BJ (cell line): ENCODE data around the gene MYOM1. TPM values are rescaled to one million over a fixed set of nuclear protein-coding genes. Genes with fewer than 3 reads are reported as not detected.
"Not testable (repeated sequence)": the region's sequence is repeated elsewhere in the genome, so short reads cannot be mapped to it uniquely, and the experiment has no call there.

Source experiments
- CTCF ChIA-PET: fragments of 350-600 bp; formaldehyde crosslinking; extraction: SDS; loops from one replicate; lab custom pipeline; 2021; ENCODE audit warnings: antibody characterized with exemption, inconsistent platforms; lab: Yijun Ruan, JAX
- POLR2A ChIA-PET: fragments of 300-600 bp; sonication (Branson Sonifier 250); formaldehyde crosslinking; extraction: SDS; loops from one replicate; lab custom pipeline; 2021; ENCODE audit warnings: antibody characterized with exemption; lab: Charles Lee
- DNase-seq: peaks from one replicate; pipeline ENCODE4 v3.0.0-alpha.2; 2011; ENCODE audit warnings: low read depth
- H3K27me3 ChIP-seq: 2 replicates; pipeline ENCODE4 v1.6.0; 2011; ENCODE audit warnings: low read length; ENCODE audit not compliant: control insufficient read depth, insufficient read depth
- H3K36me3 ChIP-seq: 2 replicates; pipeline ENCODE4 v1.5.1; 2011; ENCODE audit warnings: low read length; ENCODE audit not compliant: control insufficient read depth, insufficient read depth
- H3K4me3 ChIP-seq: 2 replicates; pipeline ENCODE4 v1.5.1; 2011; ENCODE audit warnings: low read depth, mild to moderate bottlenecking, control low read depth, low read length
- polyA plus RNA-seq: library from polyadenylated mRNA; depleted of rRNA; stranded (reverse); fragments of >200 nt; gene quantifications from 2 replicates; pipeline ENCODE4 v1.2.3, GENCODE V29; 2011
- TF ChIP-seq, protein P1 (sequence below): IDR thresholded peaks from 2 replicates; pipeline ENCODE4 v1.5.1; 2011; ENCODE audit warnings: low read depth, mild to moderate bottlenecking, control low read depth, inconsistent platforms, low read length, moderate library complexity; ENCODE audit not compliant: insufficient read depth

MYOM1 gene
- polyA plus RNA-seq, 1 experiment: 0.48 TPM

DNA sequence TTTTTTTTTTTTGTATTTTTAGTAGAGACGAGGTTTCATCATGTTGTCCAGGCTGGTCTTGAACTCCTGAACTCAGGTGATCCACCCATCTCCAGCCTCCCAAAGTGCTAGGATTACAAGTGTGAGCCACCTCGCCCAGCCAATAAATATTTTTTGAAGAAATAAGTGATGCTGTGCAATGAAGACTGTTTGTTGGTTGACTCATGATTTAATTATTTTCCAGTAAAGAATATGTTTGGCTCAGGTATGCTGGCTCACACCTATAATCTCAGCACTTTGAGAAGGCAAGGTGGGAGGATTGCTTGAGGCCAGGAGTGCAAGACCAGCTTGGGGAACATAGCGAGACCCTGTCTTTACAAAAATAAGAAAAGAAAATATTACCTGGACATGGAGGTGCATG lies 165.0 kb downstream of the MYOM1 start:
- ChIA-PET POLR2A (no interaction called here), CTCF (interaction anchor here (0.6 to 1.1 kb wide), 4 partner anchors 8 to 60 kb away, joined by 3 to 4 read pairs (median 3); no protein-coding TSS in a partner anchor)
- DNase-seq: no peak
- H3K36me3 ChIP-seq: no peaks in the 10 kb centered on the region
- no peaks in the 10 kb centered on the region for H3K27me3 ChIP-seq
- TF ChIP-seq, protein P1, sequence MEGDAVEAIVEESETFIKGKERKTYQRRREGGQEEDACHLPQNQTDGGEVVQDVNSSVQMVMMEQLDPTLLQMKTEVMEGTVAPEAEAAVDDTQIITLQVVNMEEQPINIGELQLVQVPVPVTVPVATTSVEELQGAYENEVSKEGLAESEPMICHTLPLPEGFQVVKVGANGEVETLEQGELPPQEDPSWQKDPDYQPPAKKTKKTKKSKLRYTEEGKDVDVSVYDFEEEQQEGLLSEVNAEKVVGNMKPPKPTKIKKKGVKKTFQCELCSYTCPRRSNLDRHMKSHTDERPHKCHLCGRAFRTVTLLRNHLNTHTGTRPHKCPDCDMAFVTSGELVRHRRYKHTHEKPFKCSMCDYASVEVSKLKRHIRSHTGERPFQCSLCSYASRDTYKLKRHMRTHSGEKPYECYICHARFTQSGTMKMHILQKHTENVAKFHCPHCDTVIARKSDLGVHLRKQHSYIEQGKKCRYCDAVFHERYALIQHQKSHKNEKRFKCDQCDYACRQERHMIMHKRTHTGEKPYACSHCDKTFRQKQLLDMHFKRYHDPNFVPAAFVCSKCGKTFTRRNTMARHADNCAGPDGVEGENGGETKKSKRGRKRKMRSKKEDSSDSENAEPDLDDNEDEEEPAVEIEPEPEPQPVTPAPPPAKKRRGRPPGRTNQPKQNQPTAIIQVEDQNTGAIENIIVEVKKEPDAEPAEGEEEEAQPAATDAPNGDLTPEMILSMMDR: no peak
- no peak overlapping the region for H3K4me3 ChIP-seq

DNA sequence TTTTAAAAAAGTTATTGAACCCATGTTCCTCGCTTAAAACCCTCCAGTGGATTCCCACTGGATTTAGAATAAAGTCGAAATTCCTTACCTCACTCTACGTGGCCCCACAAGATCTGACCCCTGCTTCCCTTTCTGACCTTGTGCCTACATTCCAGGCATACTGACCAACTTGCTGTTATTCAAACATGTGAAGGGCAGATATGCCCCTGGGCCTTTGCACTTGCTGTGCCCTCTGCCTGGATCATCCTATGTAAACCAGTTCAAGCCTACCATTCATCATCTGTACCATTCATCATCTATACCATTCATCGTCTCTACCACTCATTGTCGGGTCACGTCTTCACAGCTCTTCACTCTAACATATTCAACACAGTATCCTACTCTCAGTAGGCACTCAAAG lies 165.6 kb downstream of the MYOM1 start:
- H3K4me3 ChIP-seq: no peak overlapping the region
- no peaks in the 10 kb centered on the region for H3K36me3 ChIP-seq
- no peaks in the 10 kb centered on the region for H3K27me3 ChIP-seq
- TF ChIP-seq, protein P1: no peak
- no peak for DNase-seq
- ChIA-PET POLR2A (no interaction called here), CTCF (interaction anchor here (0.6 to 1.6 kb wide), 3 partner anchors 8 to 74 kb away, joined by 3 to 11 read pairs (median 3); no protein-coding TSS in a partner anchor)

DNA sequence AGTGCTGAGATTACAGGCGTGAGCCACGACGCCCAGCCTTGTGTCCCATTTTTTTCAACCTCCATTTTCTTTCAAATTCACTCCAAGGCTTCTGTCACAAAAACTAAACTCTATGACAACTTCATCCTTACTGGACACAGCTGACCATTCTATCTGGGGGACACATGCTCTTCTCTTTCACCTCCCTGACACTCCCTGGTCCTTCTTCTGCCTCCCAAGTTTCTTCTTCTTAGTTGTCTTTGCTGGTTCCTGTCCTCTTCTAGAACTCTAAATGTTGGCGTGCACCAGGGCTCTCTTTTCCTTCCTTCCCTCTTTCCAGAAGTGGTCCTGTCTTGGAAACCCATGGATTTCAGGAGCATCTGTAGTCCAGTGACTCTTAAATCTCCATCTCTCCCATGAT lies 166.7 kb downstream of the MYOM1 start:
- TF ChIP-seq, protein P1: no peak
- Histone ChIP-seq H3K27me3 (no peaks in the 10 kb centered on the region), H3K36me3 (no peaks in the 10 kb centered on the region), H3K4me3 (no peak overlapping the region)
- ChIA-PET POLR2A (no interaction called here), CTCF (interaction anchor here (1.6 kb wide), 1 partner anchor 9 kb away, joined by 11 read pairs; no protein-coding TSS in a partner anchor)
- DNase-seq: no peak

DNA sequence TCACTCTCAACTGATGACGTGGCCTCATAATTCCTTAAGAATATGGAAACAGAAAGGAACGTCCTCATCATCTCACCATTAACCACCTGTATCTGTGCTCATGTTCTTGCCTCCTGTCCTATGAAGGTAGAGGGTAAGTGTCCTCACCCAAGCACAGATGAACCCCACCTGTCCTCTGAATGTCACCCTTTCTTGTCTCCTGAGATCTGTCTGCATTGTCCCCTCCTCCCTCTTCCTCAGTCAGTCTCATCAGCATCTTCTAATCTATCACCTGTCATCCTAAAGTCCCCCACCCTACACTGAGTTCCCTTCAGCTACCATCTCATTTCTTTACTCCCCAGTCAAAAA lies 167.4 kb downstream of the MYOM1 start:
- no peak for DNase-seq
- Histone ChIP-seq H3K27me3 (no peaks in the 10 kb centered on the region), H3K36me3 (no peaks in the 10 kb centered on the region), H3K4me3 (no peak overlapping the region)
- CTCF ChIA-PET: interaction anchor here (1.6 kb wide), 1 partner anchor 10 kb away, joined by 11 read pairs; no protein-coding TSS in a partner anchor
- POLR2A ChIA-PET: no interaction called here
- TF ChIP-seq, protein P1: no peak

DNA sequence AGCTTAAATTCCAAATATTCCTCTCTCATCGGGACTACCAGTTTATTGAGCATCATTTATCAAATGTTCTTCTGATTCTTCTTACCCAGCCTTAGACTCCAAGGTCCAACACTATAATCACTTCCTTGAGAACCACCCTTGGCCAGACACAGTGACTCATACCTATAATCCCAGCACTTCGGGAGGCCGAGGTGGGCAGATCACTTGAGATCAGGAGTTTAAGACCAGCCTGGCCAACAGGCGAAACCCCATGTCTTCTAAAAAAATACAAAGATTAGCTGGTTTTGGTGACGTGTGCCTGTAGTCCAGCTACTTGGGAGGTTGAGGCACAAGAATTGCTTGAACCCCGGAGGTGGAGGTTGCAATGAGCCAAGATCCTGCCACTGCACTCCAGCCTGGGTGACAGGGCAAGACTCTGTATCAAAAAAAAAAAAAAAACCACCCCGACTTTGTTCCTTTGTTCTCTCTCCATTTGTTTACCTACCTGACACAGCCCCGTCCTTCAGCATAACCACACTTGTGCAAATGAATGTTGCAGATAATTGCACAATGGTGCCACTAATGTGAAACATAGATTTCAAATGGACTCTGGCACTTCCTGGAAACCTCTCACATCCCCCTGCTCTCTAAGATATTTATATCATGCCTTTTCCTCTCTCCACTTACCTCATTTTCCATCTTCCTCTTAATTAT lies 167.9 kb downstream of the MYOM1 start:
- no peak for DNase-seq
- CTCF ChIA-PET: no interaction called here
- TF ChIP-seq, protein P1: no peak

DNA sequence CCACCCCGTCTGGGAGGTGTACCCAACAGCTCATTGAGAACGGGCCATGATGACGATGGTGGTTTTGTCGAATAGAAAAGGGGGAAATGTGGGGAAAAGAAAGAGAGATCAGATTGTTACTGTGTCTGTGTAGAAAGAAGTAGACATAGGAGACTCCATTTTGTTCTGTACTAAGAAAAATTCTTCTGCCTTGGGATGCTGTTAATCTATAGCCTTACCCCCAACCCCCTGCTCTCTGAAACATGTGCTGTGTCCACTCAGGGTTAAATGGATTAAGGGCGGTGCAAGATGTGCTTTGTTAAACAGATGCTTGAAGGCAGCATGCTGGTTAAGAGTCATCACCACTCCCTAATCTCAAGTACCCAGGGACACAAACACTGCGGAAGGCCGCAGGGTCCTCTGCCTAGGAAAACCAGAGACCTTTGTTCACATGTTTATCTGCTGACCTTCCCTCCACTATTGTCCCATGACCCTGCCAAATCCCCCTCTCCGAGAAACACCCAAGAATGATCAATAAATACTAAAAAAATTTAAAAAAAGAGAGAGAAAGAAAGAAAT lies 169.8 kb downstream of the MYOM1 start:
- CTCF ChIA-PET: interaction anchor here (0.8 kb wide), 1 partner anchor 13 kb away, joined by 3 read pairs; no protein-coding TSS in a partner anchor
- H3K4me3 ChIP-seq, POLR2A ChIA-PET: not testable (repeated sequence)

More for the DNA sequence above, 167.9 kb downstream of the MYOM1 start:
- POLR2A ChIA-PET: no interaction called here
- H3K36me3 ChIP-seq: no peaks in the 10 kb centered on the region
- no peaks in the 10 kb centered on the region for H3K27me3 ChIP-seq
- H3K4me3 ChIP-seq: no peak overlapping the region

More for the DNA sequence above, 169.8 kb downstream of the MYOM1 start:
- not testable (repeated sequence) for H3K36me3 ChIP-seq, H3K27me3 ChIP-seq, DNase-seq
